ENCODE measurements around the gene MFAP2.
A peak's percentile ranks its signal among the peaks of the same experiment; 100 is the strongest.
"Not testable (repeated sequence)": the region's sequence is repeated elsewhere in the genome, so short reads cannot be mapped to it uniquely, and the experiment has no call there.

Gene MFAP2

DNA sequence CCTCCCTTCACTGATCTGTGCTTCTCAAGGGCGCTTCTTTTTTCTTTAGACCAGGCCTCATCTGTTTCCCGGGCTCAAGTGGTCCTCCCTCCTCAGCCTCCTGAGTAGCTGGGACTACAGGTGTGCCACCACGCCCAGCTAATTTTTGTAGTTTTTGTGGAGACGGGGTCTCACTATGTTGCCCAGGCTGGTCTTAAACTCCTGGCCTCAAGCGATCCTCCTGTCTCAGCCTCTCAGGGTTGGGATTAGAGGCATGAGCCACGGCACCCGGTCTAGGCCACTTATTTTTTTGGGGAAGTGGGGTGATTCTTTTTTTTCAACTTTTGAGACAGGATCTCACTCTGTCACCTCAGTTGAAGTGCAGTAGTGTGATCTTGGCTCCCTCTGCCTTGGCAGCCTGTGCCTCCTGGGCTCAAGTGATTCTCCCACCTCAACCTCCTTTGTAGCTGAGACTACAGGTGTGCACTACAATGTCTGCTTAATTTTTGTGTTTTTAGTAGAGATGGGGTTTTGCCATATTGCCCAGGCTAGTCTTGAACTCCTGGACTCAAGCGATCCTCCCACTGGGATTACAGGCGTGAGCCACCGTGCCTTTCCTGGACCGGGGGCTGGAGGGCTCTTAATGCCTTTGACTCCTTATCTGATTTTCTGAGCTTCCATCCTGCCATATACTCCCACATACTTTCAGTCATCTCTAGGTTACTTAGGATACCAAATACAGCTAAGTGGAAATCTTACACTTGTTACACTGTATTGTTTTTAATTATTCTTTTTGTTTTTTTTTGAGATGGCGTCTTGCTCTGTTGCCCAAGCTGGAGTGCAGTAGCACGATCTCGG, 18.9 kb downstream of the MFAP2 start:
- no peak for DNase-seq (ENCODE audit: low spot score)

DNA sequence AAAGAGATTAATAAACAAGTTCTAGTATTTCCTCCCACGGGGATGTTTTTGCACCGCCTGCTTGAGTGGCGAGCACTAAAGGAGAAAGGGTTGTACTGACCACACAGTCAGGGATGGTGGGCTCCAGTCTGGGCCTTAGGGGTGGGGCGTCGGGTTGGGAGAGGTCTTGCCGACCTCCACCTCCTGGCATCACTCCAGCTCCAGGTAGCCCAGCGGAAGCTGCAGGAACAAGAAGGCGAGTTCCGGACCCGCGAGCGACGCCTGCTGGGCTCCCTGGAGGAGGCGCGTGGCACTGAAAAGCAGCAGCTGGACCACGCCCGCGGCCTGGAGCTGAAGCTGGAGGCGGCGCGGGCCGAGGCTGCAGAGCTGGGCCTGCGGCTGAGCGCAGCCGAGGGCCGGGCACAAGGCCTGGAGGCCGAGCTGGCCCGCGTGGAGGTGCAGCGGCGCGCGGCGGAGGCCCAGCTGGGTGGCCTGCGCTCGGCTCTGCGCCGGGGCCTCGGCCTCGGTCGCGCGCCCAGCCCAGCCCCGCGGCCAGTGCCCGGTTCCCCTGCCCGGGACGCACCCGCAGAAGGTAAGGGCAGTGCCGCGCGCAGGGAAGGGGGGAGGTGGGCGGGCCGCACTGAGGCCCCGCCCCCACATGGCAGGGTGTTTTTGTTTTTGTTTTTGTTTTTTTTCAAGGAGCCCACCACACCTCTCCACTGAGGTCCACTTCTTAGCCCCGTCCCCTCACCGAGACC, 19.7 kb downstream of the MFAP2 start:
- DNase-seq (ENCODE audit: low spot score) = peak; percentile 80

DNA sequence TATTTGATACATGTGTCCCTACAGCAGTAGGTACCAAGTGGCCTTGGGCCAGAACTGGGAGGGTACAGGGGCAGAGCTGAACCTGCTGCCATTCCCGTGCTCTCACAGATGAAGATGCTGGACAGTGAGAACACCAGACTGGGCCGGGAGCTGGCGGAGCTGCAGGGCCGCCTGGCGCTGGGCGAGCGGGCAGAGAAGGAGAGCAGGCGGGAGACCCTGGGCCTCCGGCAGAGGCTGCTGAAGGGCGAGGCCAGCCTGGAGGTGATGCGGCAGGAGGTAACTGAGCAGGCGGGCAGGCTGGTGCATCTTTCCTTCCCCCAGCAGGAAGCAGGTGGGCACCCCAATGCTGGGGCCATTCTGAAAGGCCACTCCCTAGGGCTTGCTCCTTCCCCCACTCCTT, 21.9 kb downstream of the MFAP2 start:
- DNase-seq (ENCODE audit: low spot score) = no peak

DNA sequence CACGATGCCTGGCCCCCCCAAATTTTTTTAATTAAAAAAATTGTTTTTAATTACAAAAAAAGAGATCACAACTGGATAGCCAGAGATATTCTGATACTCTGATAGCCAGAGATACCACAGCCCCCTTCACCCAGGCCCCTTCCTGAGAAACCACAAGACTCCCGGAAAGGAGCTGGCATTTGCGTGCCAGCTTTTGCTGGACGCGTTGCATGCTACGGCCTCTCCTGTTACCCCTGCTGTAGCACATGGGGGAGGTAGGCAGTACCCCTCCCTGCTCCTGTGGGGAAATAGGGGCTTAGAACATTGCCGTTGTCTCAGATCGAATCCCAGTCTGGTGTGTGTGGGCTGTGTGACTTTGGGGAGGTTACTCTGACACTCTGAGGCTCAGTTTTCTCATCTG, 22.7 kb downstream of the MFAP2 start:
- DNase-seq (ENCODE audit: low spot score) = no peak

DNA sequence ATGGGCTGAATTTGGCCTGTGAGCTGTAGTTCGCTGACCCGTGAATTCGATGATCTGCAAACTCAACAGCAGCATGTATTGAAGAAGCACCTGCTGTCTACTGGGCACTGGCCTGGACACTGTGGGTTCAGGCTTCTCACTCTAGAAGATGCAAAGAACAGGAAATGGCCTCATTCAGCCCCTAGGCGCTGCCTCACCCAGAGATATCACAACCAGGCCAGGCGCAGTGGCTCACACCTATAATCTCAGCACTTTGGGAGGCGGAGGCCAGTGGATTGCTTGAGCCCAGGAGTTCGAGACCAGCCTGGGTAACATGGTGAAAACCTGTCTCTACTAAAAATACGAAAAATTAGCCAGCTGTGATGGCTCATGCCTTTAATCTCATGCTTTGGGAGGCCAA, 23.6 kb downstream of the MFAP2 start:
- DNase-seq (ENCODE audit: low spot score) = no peak

DNA sequence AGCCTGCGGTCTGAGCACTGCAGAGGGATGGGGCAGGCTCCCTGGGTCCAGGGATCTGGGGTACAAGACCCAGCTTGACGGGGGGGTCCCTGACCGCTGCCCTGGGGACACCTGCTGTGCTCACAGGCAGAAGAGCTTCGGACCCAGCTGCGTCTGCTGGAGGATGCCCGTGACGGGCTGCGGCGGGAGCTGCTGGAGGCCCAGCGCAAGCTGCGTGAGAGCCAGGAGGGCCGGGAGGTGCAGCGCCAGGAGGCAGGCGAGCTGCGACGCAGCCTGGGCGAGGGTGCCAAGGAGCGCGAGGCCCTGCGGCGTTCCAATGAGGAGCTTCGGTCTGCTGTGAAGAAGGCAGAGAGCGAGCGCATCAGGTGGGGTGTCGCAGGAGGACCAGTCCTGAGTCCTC, 25.2 kb downstream of the MFAP2 start:
- DNase-seq (ENCODE audit: low spot score) = no peak

DNA sequence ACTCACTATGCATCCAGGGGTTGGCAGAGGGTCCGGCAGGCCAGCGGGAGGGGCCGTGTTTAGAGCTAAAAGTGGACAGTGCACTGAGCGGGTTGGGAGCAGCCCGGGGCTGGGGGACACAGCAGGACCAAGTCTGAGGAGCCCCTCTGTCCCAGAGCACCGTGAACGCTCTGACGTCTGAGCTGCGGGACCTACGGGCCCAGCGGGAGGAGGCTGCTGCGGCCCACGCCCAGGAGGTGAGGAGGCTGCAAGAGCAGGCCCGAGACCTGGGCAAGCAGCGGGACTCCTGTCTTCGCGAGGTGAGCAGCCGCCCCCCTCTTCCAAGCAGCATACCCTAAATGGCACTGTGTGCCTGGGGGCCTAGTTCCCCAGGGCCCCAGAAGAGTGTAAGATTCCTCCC, 25.8 kb downstream of the MFAP2 start:
- DNase-seq (ENCODE audit: low spot score) = no peak

DNA sequence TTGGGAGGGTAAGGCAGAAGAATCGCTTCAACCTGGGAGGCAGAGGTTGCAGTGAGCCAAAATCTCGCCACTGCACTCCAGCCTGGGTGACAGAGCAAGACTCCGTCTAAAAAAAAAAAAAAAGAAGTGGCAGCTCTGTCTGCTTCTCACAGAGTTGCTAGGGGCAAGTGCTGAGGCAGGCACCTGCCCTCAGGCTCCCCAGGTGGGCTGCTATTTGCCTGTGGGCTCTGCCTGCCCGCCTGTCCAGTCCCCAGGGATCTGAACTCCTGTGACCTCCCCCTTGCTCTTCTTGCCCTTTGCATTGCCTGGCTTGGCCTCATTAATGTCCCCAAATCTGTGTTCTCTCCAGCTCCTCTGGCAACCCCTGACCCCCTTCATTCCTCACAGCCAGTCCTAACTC, 28.0 kb downstream of the MFAP2 start:
- not testable (repeated sequence) for DNase-seq (ENCODE audit: low spot score)

DNA sequence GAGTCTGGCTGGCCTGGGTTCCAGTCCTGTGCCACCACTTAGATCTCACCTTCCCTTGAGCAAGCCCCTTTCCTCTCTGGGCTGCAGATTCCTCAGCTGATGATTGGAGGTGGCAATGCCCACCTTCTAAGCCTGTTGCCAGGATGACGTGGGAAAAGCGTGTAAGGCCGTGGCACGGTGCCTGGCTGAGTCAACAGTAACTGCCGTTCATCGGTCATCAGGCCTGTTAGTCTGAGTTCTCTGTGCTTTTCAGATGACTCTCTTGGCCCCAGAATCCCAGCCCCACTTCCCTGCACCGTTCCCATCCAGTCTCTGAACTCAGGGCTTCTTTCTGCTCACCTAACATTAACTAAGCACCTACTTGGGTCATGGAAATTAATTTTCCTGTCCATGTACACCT, 31.4 kb downstream of the MFAP2 start:
- not testable (repeated sequence) for DNase-seq (ENCODE audit: low spot score)

DNA sequence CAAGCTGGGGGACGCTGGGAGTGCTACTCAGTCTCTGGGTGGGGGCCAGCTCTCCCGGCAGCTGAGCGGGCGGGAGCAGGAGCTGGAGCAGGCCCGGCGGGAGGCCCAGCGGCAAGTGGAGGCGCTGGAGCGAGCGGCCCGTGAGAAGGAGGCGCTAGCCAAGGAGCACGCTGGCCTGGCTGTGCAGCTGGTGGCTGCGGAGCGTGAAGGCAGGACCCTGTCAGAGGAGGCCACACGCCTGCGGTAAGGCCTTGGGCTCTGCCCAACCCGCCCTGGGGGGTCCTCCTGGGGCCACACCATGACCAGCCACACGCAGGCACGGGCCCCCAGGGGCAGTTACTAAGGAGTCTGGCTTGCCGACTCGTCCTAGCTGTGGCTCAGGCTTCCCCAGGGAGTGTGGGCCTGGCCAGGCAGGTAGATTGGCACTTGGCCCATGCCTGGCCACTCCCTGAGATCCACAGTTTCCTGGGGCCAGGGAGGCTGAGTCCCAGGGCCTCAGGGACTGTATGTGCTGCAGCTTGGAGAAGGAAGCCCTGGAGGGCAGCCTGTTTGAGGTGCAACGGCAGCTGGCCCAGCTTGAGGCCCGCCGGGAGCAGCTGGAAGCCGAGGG, 32.0 kb downstream of the MFAP2 start:
- not testable (repeated sequence) for DNase-seq (ENCODE audit: low spot score)

DNA sequence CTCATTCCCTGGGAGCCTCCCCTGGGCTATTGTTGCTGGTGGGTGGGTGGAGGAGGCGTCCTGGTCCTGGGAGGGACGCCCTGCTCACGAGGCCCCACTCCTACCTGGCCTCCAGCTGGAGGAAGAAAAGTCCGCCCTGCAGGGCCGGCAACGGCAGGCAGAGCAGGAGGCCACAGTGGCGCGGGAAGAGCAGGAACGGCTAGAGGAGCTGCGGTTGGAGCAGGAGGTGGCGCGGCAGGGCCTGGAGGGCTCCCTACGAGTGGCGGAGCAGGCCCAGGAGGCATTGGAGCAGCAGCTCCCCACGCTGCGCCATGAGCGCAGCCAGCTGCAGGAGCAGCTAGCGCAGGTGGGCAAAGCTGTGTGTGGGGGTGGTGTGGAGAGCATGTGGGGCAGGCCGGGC, 33.8 kb downstream of the MFAP2 start:
- no peak for DNase-seq (ENCODE audit: low spot score)

DNA sequence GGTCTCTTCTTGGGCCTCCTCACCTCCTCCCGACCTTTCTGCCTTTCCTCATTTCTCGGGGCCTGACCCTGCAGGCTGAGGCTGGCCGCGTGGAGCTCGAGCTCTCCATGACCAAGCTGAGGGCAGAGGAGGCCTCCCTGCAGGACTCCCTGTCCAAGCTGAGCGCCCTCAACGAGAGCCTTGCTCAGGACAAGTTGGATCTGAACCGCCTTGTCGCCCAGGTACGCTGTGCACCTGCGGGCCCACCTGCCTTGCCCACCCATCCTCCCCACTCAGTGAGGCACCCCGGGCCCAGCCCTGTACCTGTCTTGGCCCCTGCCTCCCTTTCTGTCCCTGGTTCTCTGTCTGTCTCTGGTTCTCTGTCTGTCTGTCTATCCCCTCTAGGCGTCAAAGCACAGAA, 34.2 kb downstream of the MFAP2 start:
- not testable (repeated sequence) for DNase-seq (ENCODE audit: low spot score)

DNA sequence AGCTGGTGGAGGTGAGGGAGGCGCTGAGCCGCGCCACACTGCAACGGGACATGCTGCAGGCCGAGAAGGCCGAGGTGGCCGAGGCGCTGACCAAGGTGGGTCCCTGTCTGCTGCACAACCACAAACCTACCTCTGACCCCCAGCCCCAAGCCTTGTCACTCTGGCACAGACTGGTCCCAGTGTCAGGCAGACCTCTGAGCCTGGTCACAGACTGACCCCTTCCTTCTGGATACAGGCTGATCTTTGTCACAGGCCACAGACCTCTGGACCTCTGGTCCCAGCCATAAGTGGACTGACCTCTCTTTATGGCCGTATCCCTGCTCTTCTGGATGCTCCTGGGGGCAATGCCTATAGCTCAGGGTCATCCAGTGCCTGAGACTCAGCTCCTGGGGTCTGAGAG, 34.9 kb downstream of the MFAP2 start:
- DNase-seq (ENCODE audit: low spot score) = not testable (repeated sequence)

DNA sequence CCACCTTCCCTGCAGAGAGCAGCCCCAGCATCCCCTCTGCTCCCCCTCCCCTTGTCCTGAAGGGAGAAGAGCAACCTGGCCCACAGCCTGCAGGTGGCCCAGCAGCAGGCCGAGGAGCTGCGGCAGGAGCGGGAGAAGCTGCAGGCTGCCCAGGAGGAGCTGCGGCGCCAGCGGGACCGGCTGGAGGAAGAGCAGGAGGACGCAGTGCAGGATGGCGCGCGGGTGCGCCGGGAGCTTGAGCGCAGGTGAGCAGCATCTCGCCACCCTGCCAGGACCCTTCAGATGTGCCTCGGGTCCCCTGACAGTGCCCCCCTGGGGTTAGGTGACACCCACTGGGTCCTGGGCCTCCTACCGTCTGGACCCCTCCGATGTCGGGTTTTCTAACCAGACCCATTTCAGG, 36.4 kb downstream of the MFAP2 start:
- no peak for DNase-seq (ENCODE audit: low spot score)

DNA sequence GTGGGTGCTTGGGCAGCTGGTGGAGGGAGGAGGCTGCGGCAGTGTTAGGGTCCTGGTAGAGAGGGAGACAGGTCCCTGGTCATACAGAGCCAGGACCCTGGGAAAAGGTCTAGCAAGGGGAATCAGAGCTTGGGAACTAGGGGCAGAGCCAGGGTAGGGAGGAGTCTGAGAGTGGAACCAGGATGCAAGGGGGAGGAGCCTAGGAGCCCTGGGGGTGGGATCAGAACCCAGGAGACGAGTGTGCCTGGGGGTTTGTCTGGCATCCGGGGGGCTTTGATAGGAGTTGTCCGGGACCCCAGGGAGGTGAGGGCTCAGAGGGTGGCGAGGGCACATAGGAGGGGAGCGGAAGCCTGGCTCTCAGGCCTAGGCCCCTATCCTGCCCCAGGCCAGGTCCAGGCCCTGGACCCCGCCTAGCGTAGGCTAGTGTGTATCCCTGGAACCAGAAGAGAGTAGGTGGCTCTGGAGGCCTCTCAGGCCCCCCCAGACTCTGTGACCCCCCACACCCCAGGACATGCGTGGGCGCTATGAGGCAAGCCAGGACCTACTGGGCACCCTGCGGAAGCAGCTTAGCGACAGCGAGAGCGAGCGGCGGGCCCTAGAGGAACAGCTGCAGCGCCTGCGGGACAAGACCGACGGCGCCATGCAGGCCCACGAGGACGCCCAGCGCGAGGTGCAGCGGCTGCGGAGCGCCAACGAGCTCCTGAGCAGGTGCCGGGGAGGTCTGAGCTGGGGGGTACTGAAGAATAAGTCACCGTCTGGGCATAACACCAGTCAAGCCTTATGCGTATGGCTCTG, 40.8 kb downstream of the MFAP2 start:
- DNase-seq (ENCODE audit: low spot score) = not testable (repeated sequence)

DNA sequence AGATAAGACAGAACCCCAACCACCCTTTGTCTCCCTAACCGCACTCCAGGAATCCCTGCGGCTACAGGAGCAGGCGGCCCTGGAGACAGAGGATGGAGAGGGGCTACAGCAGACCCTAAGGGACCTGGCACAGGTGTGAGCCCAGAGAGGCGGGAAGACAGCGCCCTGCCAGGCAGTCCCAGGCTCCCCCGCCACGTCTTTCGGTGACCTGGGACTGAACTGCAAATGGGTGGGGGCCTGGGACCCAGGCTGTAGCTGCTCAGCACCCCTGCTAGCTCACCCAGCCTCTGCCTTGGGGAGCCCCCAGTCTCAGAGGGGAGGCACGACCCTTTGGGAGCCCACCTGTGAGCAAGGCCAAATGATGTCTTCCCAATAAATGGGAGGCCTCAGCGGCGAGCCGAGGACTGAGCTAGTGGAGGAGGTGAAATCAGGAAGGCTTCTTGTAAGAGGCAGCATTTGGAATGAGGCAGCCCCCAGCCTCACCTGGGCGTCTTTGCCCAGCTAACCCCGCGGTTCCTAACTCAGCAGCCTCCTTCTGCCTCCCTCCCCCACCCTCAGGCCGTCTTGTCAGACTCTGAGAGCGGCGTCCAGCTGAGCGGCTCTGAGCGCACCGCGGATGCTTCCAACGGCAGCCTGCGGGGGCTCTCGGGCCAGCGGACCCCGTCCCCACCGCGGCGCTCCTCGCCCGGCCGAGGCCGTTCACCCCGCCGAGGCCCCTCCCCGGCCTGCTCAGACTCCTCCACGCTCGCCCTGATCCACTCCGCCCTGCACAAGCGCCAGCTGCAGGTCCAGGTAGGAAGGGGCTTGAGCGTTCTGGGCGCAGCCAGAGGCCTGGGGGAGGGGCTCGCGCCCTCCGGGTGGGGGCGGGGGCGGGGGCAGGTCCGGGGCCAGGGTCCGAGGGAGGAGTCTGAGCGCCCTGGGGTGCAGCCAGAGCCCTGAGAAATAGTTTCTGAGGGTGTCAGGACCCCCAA, 41.8 kb downstream of the MFAP2 start:
- no peak for DNase-seq (ENCODE audit: low spot score)

DNA sequence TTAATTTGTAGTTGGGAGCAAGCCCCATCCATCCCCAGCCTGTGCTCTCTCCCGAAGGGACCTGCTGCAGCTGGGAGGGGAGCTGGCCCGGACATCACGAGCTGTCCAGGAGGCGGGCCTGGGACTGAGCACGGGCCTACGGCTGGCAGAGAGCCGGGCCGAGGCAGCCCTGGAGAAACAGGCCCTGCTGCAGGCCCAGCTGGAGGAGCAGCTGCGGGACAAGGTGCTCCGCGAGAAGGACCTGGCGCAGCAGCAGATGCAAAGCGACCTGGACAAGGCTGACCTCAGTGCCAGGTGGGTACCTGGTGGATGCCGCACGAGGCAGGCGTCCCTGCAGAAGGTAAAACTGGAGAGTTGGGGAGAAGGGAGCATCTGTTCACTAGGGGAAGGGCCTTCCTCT, 43.8 kb downstream of the MFAP2 start:
- not testable (repeated sequence) for DNase-seq (ENCODE audit: low spot score)

DNA sequence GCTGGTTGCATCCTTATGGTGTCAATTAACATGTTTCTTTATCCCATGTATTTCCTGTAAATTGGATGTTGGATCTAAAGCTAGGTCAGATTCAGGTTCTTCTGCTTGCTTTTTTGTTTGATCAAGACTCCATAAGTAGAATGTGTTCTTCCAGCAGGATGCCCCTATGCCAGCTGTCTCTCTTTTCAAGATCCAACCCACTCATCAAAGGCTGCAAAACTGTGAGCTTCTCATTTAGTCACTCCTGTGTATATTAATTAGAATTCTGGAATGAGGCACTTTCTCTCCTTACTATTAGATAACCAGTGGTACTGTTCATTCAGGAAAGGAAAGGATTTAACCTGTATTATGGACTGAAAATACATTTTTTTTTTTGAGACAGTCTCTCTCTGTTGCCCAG, 46.5 kb downstream of the MFAP2 start:
- DNase-seq (ENCODE audit: low spot score) = not testable (repeated sequence)

DNA sequence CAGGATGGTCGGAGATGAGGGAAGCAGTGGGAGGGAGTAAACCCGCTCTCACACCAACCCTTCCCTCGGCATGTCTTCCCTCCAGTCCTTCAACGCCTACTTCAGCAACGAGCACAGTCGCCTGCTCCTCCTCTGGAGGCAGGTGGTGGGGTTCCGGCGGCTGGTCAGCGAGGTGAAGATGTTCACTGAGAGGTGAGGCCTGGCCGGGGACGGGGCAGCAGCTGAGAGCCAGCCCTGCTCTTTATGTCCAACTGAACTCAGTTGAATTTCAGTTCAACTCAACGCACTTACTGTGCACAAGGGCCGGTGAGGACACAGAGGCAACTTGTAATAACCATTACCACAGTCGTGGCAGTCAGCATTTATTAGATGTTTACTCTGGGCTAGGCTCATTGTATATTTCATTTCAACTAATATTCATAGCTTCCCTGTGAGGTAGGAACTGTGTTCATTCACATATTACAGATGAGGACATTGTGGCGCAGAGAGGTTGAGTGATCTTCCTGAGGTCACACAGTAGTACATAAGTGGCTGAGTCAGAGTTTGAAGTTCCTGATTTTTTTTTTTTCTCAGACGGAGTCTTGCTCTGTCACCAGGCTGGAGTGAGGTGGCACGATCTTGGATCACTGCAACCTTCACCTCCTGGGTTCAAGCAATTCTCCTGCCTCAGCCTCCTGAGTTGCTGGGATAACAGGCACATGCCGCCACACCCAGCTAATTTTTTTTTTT, 49.0 kb downstream of the MFAP2 start:
- not testable (repeated sequence) for DNase-seq (ENCODE audit: low spot score)
